Measurements from ENCODE around the gene ERCC6L2. TPM values are rescaled to one million over a fixed set of nuclear protein-coding genes. Genes with fewer than 3 reads are reported as not detected.

ERCC6L2 gene
- total RNA-seq (48.0 TPM), polyA plus RNA-seq (10 to 100 TPM; 22.2 to 39.3 (median 32.0) TPM)

- H3K9me3 Mint-ChIP-seq, result peaks cover 0 to 15% (median 7%) of the 10 kb centered on the region in 7 donors
- H3K4me1 ChIP-seq (ENCODE audit: control insufficient read depth, insufficient read depth, low read length, poor library complexity, severe bottlenecking), result peaks cover 17% of the 10 kb centered on the region
- peaks cover 0 to 3% of the 10 kb centered on the region in 2 experiments for H3K9me3 ChIP-seq (ENCODE audit: control insufficient read depth in 2 of 2, low read length in 2 of 2)
- H3K27ac Mint-ChIP-seq, result no peak within 1 kb of the TSS
- H3K27me3 ChIP-seq (ENCODE audit: control insufficient read depth, insufficient read depth, low read length), result no peaks in the 10 kb centered on the region
- H3K4me1 Mint-ChIP-seq, result peaks cover 31 to 36% (median 32%) of the 10 kb centered on the region in 4 donors
- DNase-seq (peak; percentile 88 to 97 (median 90)), ATAC-seq (ENCODE audit: low read depth in 2 of 2) (peak; percentile 92 to 93)
- H3K4me3 ChIP-seq (ENCODE audit: low read depth, low read length), result no peak within 1 kb of the TSS
- peaks cover 31% of the 10 kb centered on the region for H3K36me3 ChIP-seq (ENCODE audit: control insufficient read depth, insufficient read depth, low read length)
- H3K36me3 Mint-ChIP-seq, result peaks cover 34% of the 10 kb centered on the region
- H3K4me3 Mint-ChIP-seq, result no peak within 1 kb of the TSS
- no peaks in the 10 kb centered on the region for H3K27me3 Mint-ChIP-seq
- H3K27ac ChIP-seq (ENCODE audit: insufficient read depth, low read length, poor library complexity, severe bottlenecking), result no peak within 1 kb of the TSS
Observed at GRCh38 chr9:95875305-95876137, at the start of gene ERCC6L2. Gene ERCC6L2, plus strand, starts transcription at chr9:95875691. Its CDS starts 348 bp downstream, at chr9:95876039.

- no peaks in the 10 kb centered on the region for H3K27me3 Mint-ChIP-seq
- Histone ChIP-seq H3K27ac (ENCODE audit: insufficient read depth, low read length, poor library complexity, severe bottlenecking) (no peak overlapping the region), H3K27me3 (ENCODE audit: control insufficient read depth, insufficient read depth, low read length) (no peaks in the 10 kb centered on the region), H3K4me3 (ENCODE audit: low read depth, low read length) (no peak overlapping the region), H3K9me3 (ENCODE audit: control insufficient read depth in 2 of 2, low read length in 2 of 2) (no peaks in the 10 kb centered on the region), H3K4me1 (ENCODE audit: control insufficient read depth, insufficient read depth, low read length, poor library complexity, severe bottlenecking) (no peaks in the 10 kb centered on the region), H3K36me3 (ENCODE audit: control insufficient read depth, insufficient read depth, low read length) (no peaks in the 10 kb centered on the region)
- peaks cover 0 to 13% (median 7%) of the 10 kb centered on the region in 4 donors for H3K4me1 Mint-ChIP-seq
- DNase-seq (no peak), ATAC-seq (ENCODE audit: low read depth in 2 of 2) (no peak)
- H3K27ac Mint-ChIP-seq, result peak overlapping the region in 1 of 3 donors; percentile 12
- peaks cover 5% of the 10 kb centered on the region for H3K36me3 Mint-ChIP-seq
- peaks cover 0 to 1% (median 0%) of the 10 kb centered on the region in 7 donors for H3K9me3 Mint-ChIP-seq
- no peak overlapping the region for H3K4me3 Mint-ChIP-seq
Observed at GRCh38 chr9:95826183-95826838, 49.2 kb upstream of the ERCC6L2 start.

- H3K4me3 ChIP-seq (ENCODE audit: low read depth, low read length), result no peak overlapping the region
- no peak overlapping the region for H3K4me3 Mint-ChIP-seq
- H3K27me3 Mint-ChIP-seq, result no peaks in the 10 kb centered on the region
- H3K36me3 ChIP-seq (ENCODE audit: control insufficient read depth, insufficient read depth, low read length), result no peaks in the 10 kb centered on the region
- no peaks in the 10 kb centered on the region for H3K9me3 ChIP-seq (ENCODE audit: control insufficient read depth in 2 of 2, low read length in 2 of 2)
- H3K27me3 ChIP-seq (ENCODE audit: control insufficient read depth, insufficient read depth, low read length), result no peaks in the 10 kb centered on the region
- no peaks in the 10 kb centered on the region for H3K4me1 ChIP-seq (ENCODE audit: control insufficient read depth, insufficient read depth, low read length, poor library complexity, severe bottlenecking)
- H3K9me3 Mint-ChIP-seq, result peaks cover 0 to 1% (median 0%) of the 10 kb centered on the region in 7 donors
- ATAC-seq (ENCODE audit: low read depth in 2 of 2) (no peak), DNase-seq (no peak)
- H3K27ac Mint-ChIP-seq, result no peak overlapping the region
- H3K27ac ChIP-seq (ENCODE audit: insufficient read depth, low read length, poor library complexity, severe bottlenecking), result no peak overlapping the region
- peaks cover 0 to 4% (median under 1%) of the 10 kb centered on the region in 4 donors for H3K4me1 Mint-ChIP-seq
- peaks cover 5% of the 10 kb centered on the region for H3K36me3 Mint-ChIP-seq
Observed at GRCh38 chr9:95830768-95831167, 44.7 kb upstream of the ERCC6L2 start.

GRCh38 chr9:95831810-95832209 is 43.7 kb upstream of the ERCC6L2 start:
- Mint-ChIP-seq H3K4me3 (no peak overlapping the region), H3K4me1 (peaks cover 0 to 4% (median under 1%) of the 10 kb centered on the region in 4 donors), H3K9me3 (peaks cover 0 to 1% (median 0%) of the 10 kb centered on the region in 7 donors), H3K36me3 (peaks cover 5% of the 10 kb centered on the region), H3K27me3 (no peaks in the 10 kb centered on the region), H3K27ac (no peak overlapping the region)
- no peaks in the 10 kb centered on the region for H3K36me3 ChIP-seq (ENCODE audit: control insufficient read depth, insufficient read depth, low read length)
- H3K27me3 ChIP-seq (ENCODE audit: control insufficient read depth, insufficient read depth, low read length), result no peaks in the 10 kb centered on the region
- H3K4me1 ChIP-seq (ENCODE audit: control insufficient read depth, insufficient read depth, low read length, poor library complexity, severe bottlenecking), result no peaks in the 10 kb centered on the region
- H3K27ac ChIP-seq (ENCODE audit: insufficient read depth, low read length, poor library complexity, severe bottlenecking), result no peak overlapping the region
- no peaks in the 10 kb centered on the region for H3K9me3 ChIP-seq (ENCODE audit: control insufficient read depth in 2 of 2, low read length in 2 of 2)
- DNase-seq, result no peak
- ATAC-seq (ENCODE audit: low read depth in 2 of 2), result no peak
- H3K4me3 ChIP-seq (ENCODE audit: low read depth, low read length), result no peak overlapping the region

GRCh38 chr9:95833546-95834178 is 41.8 kb upstream of the ERCC6L2 start:
- no peaks in the 10 kb centered on the region for H3K4me1 ChIP-seq (ENCODE audit: control insufficient read depth, insufficient read depth, low read length, poor library complexity, severe bottlenecking)
- Mint-ChIP-seq H3K4me1 (peaks cover 0 to 4% (median under 1%) of the 10 kb centered on the region in 4 donors), H3K4me3 (no peak overlapping the region), H3K36me3 (peaks cover 5% of the 10 kb centered on the region), H3K27me3 (no peaks in the 10 kb centered on the region), H3K9me3 (peaks cover 0 to 2% (median 0%) of the 10 kb centered on the region in 7 donors), H3K27ac (peak overlapping the region in 1 of 3 donors; percentile 33)
- no peaks in the 10 kb centered on the region for H3K36me3 ChIP-seq (ENCODE audit: control insufficient read depth, insufficient read depth, low read length)
- no peaks in the 10 kb centered on the region for H3K27me3 ChIP-seq (ENCODE audit: control insufficient read depth, insufficient read depth, low read length)
- no peak overlapping the region for H3K4me3 ChIP-seq (ENCODE audit: low read depth, low read length)
- H3K27ac ChIP-seq (ENCODE audit: insufficient read depth, low read length, poor library complexity, severe bottlenecking), result no peak overlapping the region
- no peak for DNase-seq
- no peaks in the 10 kb centered on the region for H3K9me3 ChIP-seq (ENCODE audit: control insufficient read depth in 2 of 2, low read length in 2 of 2)
- ATAC-seq (ENCODE audit: low read depth in 2 of 2), result no peak

- Histone ChIP-seq H3K27ac (ENCODE audit: insufficient read depth, low read length, poor library complexity, severe bottlenecking) (no peak overlapping the region), H3K9me3 (ENCODE audit: control insufficient read depth in 2 of 2, low read length in 2 of 2) (no peaks in the 10 kb centered on the region), H3K27me3 (ENCODE audit: control insufficient read depth, insufficient read depth, low read length) (no peaks in the 10 kb centered on the region), H3K4me3 (ENCODE audit: low read depth, low read length) (no peak overlapping the region), H3K4me1 (ENCODE audit: control insufficient read depth, insufficient read depth, low read length, poor library complexity, severe bottlenecking) (no peaks in the 10 kb centered on the region), H3K36me3 (ENCODE audit: control insufficient read depth, insufficient read depth, low read length) (no peaks in the 10 kb centered on the region)
- H3K4me3 Mint-ChIP-seq, result no peak overlapping the region
- H3K27ac Mint-ChIP-seq, result no peak overlapping the region
- peaks cover 0 to 2% (median 0%) of the 10 kb centered on the region in 7 donors for H3K9me3 Mint-ChIP-seq
- DNase-seq (no peak), ATAC-seq (ENCODE audit: low read depth in 2 of 2) (no peak)
- peaks cover 5% of the 10 kb centered on the region for H3K36me3 Mint-ChIP-seq
- H3K27me3 Mint-ChIP-seq, result no peaks in the 10 kb centered on the region
- H3K4me1 Mint-ChIP-seq, result peaks cover 0 to 4% (median under 1%) of the 10 kb centered on the region in 4 donors
Observed at GRCh38 chr9:95834281-95834907, 41.1 kb upstream of the ERCC6L2 start.

GRCh38 chr9:95835393-95835792 is 40.1 kb upstream of the ERCC6L2 start:
- no peak overlapping the region for H3K4me3 Mint-ChIP-seq
- Histone ChIP-seq H3K4me3 (ENCODE audit: low read depth, low read length) (no peak overlapping the region), H3K27me3 (ENCODE audit: control insufficient read depth, insufficient read depth, low read length) (no peaks in the 10 kb centered on the region), H3K4me1 (ENCODE audit: control insufficient read depth, insufficient read depth, low read length, poor library complexity, severe bottlenecking) (no peaks in the 10 kb centered on the region), H3K36me3 (ENCODE audit: control insufficient read depth, insufficient read depth, low read length) (no peaks in the 10 kb centered on the region), H3K27ac (ENCODE audit: insufficient read depth, low read length, poor library complexity, severe bottlenecking) (no peak overlapping the region), H3K9me3 (ENCODE audit: control insufficient read depth in 2 of 2, low read length in 2 of 2) (no peaks in the 10 kb centered on the region)
- peaks cover 0 to 2% (median 0%) of the 10 kb centered on the region in 7 donors for H3K9me3 Mint-ChIP-seq
- peaks cover 0 to 4% (median under 1%) of the 10 kb centered on the region in 4 donors for H3K4me1 Mint-ChIP-seq
- ATAC-seq (ENCODE audit: low read depth in 2 of 2) (no peak), DNase-seq (no peak)
- no peak overlapping the region for H3K27ac Mint-ChIP-seq
- no peaks in the 10 kb centered on the region for H3K36me3 Mint-ChIP-seq
- no peaks in the 10 kb centered on the region for H3K27me3 Mint-ChIP-seq
